NCI-H187 treated with DMSO at 0.1 percent for 48 hours (cell line): ENCODE data around the gene DTWD2.
"Not testable (repeated sequence)": the region's sequence is repeated elsewhere in the genome, so short reads cannot be mapped to it uniquely, and the experiment has no call there.

Experiments
- DNase-seq: peaks from one replicate; lab custom pipeline; 2025; lab: John Stamatoyannopoulos, UW

DTWD2 gene

GRCh38 chr5:118950354-118950753 is 38.0 kb downstream of the DTWD2 start:
- not testable (repeated sequence) for DNase-seq

- no peak for DNase-seq
These were observed 42.1 kb downstream of the DTWD2 start for GRCh38 chr5:118946138-118946800.

- no peak for DNase-seq
These were observed 50.8 kb downstream of the DTWD2 start for GRCh38 chr5:118937393-118938061.

GRCh38 chr5:118933703-118934102 is 54.6 kb downstream of the DTWD2 start:
- DNase-seq = no peak

- DNase-seq = no peak
These were observed 56.8 kb downstream of the DTWD2 start for GRCh38 chr5:118931564-118931963.

- DNase-seq = no peak
These were observed 64.3 kb downstream of the DTWD2 start for GRCh38 chr5:118924006-118924389.

- no peak for DNase-seq
These were observed 64.9 kb downstream of the DTWD2 start for GRCh38 chr5:118923295-118924005.

GRCh38 chr5:118921866-118922265 is 66.5 kb downstream of the DTWD2 start:
- no peak for DNase-seq

GRCh38 chr5:118919016-118919415 is 69.3 kb downstream of the DTWD2 start:
- DNase-seq = no peak

GRCh38 chr5:118918232-118918631 is 70.1 kb downstream of the DTWD2 start:
- DNase-seq = no peak

- not testable (repeated sequence) for DNase-seq
These were observed 80.8 kb downstream of the DTWD2 start for GRCh38 chr5:118907536-118907935.

GRCh38 chr5:118906947-118907346 is 81.4 kb downstream of the DTWD2 start:
- no peak for DNase-seq

- no peak for DNase-seq
These were observed 83.2 kb downstream of the DTWD2 start for GRCh38 chr5:118905196-118905595.

GRCh38 chr5:118902656-118903438 is 85.5 kb downstream of the DTWD2 start:
- no peak for DNase-seq

GRCh38 chr5:118894709-118895108 is 93.6 kb downstream of the DTWD2 start:
- DNase-seq = no peak

GRCh38 chr5:118891252-118891651 is 97.1 kb downstream of the DTWD2 start:
- DNase-seq = no peak

- no peak for DNase-seq
These were observed 99.2 kb downstream of the DTWD2 start for GRCh38 chr5:118889165-118889564.

- no peak for DNase-seq
These were observed 99.8 kb downstream of the DTWD2 start for GRCh38 chr5:118888556-118888955.

- DNase-seq = no peak
These were observed 105.0 kb downstream of the DTWD2 start for GRCh38 chr5:118883362-118883761.

GRCh38 chr5:118882666-118883065 is 105.7 kb downstream of the DTWD2 start:
- DNase-seq = no peak

- DNase-seq = not testable (repeated sequence)
These were observed 111.5 kb downstream of the DTWD2 start for GRCh38 chr5:118876852-118877251.

- DNase-seq = no peak
These were observed 113.2 kb downstream of the DTWD2 start for GRCh38 chr5:118875131-118875530.
